ENCODE data around the gene RPRD1B.

RPRD1B gene

DNA sequence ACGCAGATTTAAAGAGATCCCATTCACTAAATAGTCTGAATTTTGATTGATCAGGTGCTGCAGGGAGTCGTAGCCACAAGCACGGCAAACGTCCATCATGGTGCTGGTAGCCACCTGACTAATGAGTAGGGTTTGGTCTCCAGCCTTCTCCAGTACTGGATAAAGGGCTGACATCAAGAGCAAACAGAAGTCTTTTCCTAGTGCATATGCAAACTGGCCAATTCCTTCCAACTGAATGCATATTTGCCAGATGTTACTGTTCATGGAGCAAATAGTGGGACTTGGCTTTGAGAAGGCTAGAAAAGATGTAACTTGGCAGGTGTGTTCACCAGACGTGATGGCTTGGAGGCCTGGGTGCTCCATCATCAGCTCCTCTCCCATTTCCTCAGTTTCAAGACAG, 21.9 kb upstream of the RPRD1B start:
- in situ Hi-C loops (cut with HindIII; ENCODE audit: low sequenced_read_pairs) = no loop called here
- TF ChIP-seq, protein P1, sequence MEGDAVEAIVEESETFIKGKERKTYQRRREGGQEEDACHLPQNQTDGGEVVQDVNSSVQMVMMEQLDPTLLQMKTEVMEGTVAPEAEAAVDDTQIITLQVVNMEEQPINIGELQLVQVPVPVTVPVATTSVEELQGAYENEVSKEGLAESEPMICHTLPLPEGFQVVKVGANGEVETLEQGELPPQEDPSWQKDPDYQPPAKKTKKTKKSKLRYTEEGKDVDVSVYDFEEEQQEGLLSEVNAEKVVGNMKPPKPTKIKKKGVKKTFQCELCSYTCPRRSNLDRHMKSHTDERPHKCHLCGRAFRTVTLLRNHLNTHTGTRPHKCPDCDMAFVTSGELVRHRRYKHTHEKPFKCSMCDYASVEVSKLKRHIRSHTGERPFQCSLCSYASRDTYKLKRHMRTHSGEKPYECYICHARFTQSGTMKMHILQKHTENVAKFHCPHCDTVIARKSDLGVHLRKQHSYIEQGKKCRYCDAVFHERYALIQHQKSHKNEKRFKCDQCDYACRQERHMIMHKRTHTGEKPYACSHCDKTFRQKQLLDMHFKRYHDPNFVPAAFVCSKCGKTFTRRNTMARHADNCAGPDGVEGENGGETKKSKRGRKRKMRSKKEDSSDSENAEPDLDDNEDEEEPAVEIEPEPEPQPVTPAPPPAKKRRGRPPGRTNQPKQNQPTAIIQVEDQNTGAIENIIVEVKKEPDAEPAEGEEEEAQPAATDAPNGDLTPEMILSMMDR (IDR thresholded peaks at IDR 0.05; ENCODE audit: low read depth, low read length) = no peak
- H3K4me3 ChIP-seq (ENCODE audit: low read depth, low read length) = no peak overlapping the region
- DNase-seq (ENCODE audit: low read depth, low spot score) = no peak

- in situ Hi-C loops (cut with HindIII; ENCODE audit: low sequenced_read_pairs) = no loop called here
- H3K4me3 ChIP-seq (ENCODE audit: low read depth, low read length) = no peak overlapping the region
- TF ChIP-seq, protein P1 (IDR thresholded peaks at IDR 0.05; ENCODE audit: low read depth, low read length) = no peak
- no peak for DNase-seq (ENCODE audit: low read depth, low spot score)
Observed at GRCh38 chr20:38012332-38012731, 21.2 kb upstream of the RPRD1B start.

DNA sequence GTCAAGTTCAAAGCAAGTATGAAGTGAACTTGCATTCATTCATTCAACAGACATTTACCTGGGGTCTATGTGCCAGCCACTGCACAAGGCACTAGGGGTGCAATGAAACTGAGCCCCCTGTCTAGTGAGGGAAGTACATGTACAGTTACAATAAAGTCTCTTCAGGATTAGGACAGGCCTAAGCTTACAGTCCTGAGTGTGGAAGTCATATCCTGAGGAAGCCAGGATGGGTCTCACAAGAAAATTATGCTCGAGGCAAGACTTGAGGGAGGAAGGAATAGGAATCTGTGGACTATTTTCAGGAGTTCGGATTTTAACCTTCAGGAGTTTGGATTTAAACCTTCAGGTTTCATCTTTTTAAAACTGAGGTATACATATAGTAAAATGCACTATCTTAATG, 19.7 kb upstream of the RPRD1B start:
- DNase-seq (ENCODE audit: low read depth, low spot score) = no peak
- H3K4me3 ChIP-seq (ENCODE audit: low read depth, low read length) = no peak overlapping the region
- in situ Hi-C loops (cut with HindIII; ENCODE audit: low sequenced_read_pairs) = no loop called here
- TF ChIP-seq, protein P1 (IDR thresholded peaks at IDR 0.05; ENCODE audit: low read depth, low read length) = no peak

GRCh38 chr20:38017959-38018358, 15.6 kb upstream of the RPRD1B start:
- in situ Hi-C loops (cut with HindIII; ENCODE audit: low sequenced_read_pairs) = no loop called here
- TF ChIP-seq, protein P1 (IDR thresholded peaks at IDR 0.05; ENCODE audit: low read depth, low read length) = no peak
- DNase-seq (ENCODE audit: low read depth, low spot score) = no peak
- H3K4me3 ChIP-seq (ENCODE audit: low read depth, low read length) = no peak overlapping the region

DNA sequence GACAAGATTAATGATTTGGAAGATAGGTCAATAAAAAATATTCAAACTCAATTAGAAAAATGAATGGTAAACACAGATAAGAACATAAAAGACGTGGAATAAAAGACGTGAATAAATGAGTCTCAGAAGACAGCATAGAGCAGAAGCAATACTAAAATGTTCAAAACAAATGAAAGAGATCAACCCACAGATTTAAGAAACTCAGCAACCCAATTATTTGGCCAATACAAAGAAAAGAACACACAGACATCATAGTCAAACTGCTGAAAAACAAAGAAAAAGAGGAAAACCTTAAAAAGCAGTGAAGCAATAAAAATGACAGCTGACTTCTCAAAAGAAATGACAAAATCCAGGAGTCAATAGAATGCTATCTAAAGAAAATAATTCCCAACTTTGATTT, 15.2 kb upstream of the RPRD1B start:
- H3K4me3 ChIP-seq (ENCODE audit: low read depth, low read length) = no peak overlapping the region
- in situ Hi-C loops (cut with HindIII; ENCODE audit: low sequenced_read_pairs) = no loop called here
- TF ChIP-seq, protein P1 (IDR thresholded peaks at IDR 0.05; ENCODE audit: low read depth, low read length) = no peak
- no peak for DNase-seq (ENCODE audit: low read depth, low spot score)

DNA sequence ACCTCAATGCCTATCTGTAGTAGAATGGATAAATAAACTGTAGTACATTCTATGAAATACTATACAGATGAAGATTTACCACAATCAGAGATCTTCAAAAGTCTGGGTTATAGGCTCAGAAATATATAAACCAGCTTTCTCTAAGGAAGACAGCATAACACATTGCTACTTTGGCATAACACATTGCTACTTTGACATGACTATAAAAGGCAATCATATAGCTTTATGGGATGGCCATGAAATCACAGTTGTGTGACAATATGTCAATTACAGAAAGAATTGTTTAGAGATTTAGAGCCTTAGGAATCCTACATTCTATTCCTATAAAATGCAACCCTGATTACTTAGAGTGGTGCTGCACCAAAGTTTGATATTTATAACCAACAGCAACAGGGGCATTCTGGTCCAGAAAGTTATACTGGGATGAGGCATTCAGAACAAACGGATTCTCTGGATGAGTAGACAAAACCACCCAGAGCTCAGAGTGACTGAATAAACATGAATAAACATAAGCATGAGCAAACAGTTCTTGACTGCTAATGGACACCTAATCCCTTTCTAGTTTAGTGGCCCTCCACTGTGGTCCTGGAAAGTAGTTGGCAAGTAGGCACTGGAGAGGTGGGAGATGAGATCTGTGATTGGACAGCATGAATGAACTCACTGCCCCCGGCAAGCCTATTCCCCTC, 12.3 kb upstream of the RPRD1B start:
- TF ChIP-seq, protein P1 (IDR thresholded peaks at IDR 0.05; ENCODE audit: low read depth, low read length) = no peak
- no peak overlapping the region for H3K4me3 ChIP-seq (ENCODE audit: low read depth, low read length)
- in situ Hi-C loops (cut with HindIII; ENCODE audit: low sequenced_read_pairs) = no loop called here
- DNase-seq (ENCODE audit: low read depth, low spot score) = no peak
